Endothelial cell of umbilical vein (primary cell): Measurements from ENCODE around the gene RPP21.

Source experiments
- CTCF ChIP-seq, 2 donors: IDR thresholded peaks; 1 replicate in 1 of 2; 2 replicates in 1 of 2; pipeline ENCODE4 v1.5.1; 2011; ENCODE audit warnings: low read length in 2 of 2, mild to moderate bottlenecking in 2 of 2, moderate library complexity in 2 of 2, control low read depth in 1 of 2, inconsistent platforms in 1 of 2, low read depth in 1 of 2; ENCODE audit not compliant: insufficient read depth in 1 of 2; ENCODE audit errors: extremely low read depth in 1 of 2
- EZH2 ChIP-seq: IDR thresholded peaks from 2 replicates; pipeline ENCODE4 v1.6.1; 2012; ENCODE audit warnings: borderline replicate concordance, low read depth, mild to moderate bottlenecking, moderate library complexity, low read length, inconsistent platforms; ENCODE audit not compliant: severe bottlenecking
- FOS ChIP-seq: IDR thresholded peaks from 2 replicates; pipeline ENCODE4 v1.6.1; 2011; ENCODE audit warnings: mild to moderate bottlenecking, low read length, moderate library complexity, borderline replicate concordance; ENCODE audit not compliant: insufficient read depth
- GATA2 ChIP-seq: IDR thresholded peaks from 2 replicates; pipeline ENCODE4 v1.7.0; 2011; ENCODE audit warnings: low read depth, mild to moderate bottlenecking, moderate library complexity, mixed read lengths, low read length; ENCODE audit not compliant: insufficient read length, insufficient read depth
- JUN ChIP-seq: IDR thresholded peaks from 2 replicates; pipeline ENCODE4 v1.6.1; 2011; ENCODE audit warnings: borderline replicate concordance, low read depth; ENCODE audit not compliant: insufficient read length, insufficient read depth
- MAX ChIP-seq: IDR thresholded peaks from 2 replicates; pipeline ENCODE4 v1.6.1; 2011; ENCODE audit not compliant: insufficient read depth, insufficient read length
- POLR2A ChIP-seq: IDR thresholded peaks from 2 replicates; pipeline ENCODE4 v1.6.1; 2012; ENCODE audit warnings: low read depth, mild to moderate bottlenecking, control low read depth, low read length
- POLR2AphosphoS5 ChIP-seq: IDR thresholded peaks from 2 replicates; pipeline ENCODE4 v1.6.1; 2012; ENCODE audit warnings: low read depth, mild to moderate bottlenecking, control low read depth, low read length, moderate library complexity; ENCODE audit not compliant: insufficient read depth

GRCh38 chr6:30391240-30391639 lies 46.3 kb downstream of the RPP21 start:
- TF ChIP-seq CTCF (IDR thresholded peaks at IDR 0.05; ENCODE audit: extremely low read depth in 1 of 2, insufficient read depth in 1 of 2, low read depth in 1 of 2, low read length in 2 of 2), result no peak
- no peak for TF ChIP-seq EZH2
- no peak for TF ChIP-seq GATA2
- no peak for TF ChIP-seq JUN
- TF ChIP-seq POLR2AphosphoS5, result no peak
- TF ChIP-seq FOS, result no peak
- no peak for TF ChIP-seq MAX
- TF ChIP-seq POLR2A, result no peak
